Epithelial cell of prostate (primary cell): ENCODE data around the gene ZMAT5.

Experiments used
- DNase-seq: peaks from one replicate; pipeline ENCODE4 v3.0.0-alpha.2; 2011; ENCODE audit warnings: low read depth, low spot score
- H3K27ac ChIP-seq: fragments of 450-650 bp; 2 replicates; pipeline ENCODE4 v1.5.1; 2017; ENCODE audit warnings: mild to moderate bottlenecking

ZMAT5 gene, protein sequence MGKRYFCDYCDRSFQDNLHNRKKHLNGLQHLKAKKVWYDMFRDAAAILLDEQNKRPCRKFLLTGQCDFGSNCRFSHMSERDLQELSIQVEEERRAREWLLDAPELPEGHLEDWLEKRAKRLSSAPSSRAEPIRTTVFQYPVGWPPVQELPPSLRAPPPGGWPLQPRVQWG

DNA sequence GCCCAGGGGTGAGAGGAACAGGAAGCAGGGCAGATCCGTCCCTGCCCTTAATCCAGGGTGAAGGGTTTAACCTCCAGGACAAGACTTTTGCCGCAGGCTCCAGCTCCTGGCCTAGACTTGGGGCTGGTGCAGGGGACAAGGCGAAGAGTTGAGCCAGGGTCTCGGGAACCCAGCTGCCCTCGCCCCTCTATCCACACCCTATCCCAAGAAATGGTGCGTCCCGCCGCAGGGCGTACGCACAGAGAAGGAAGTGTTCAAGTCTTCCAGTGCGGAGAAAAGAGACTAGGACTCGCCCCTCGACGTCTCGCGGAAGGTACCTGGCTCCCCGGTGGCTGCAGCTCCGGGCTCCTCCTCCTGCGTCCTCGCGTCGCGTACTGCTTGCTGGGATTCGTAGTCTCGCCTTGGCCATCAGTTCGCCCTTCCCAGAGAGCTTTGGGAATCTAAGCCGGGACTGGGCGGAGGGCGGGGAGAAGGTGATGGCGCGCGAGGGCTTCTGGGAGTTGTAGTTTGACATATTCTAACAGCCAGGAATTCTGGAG lies at the start of gene ZMAT5:
Gene ZMAT5, minus strand, starts transcription at position 376 of the 539 bp plus-strand sequence. CDS start 18,463 bp downstream, outside the sequence.
- peak; percentile 92 for DNase-seq
- peak within 1 kb of the TSS; percentile 77 for H3K27ac ChIP-seq

DNA sequence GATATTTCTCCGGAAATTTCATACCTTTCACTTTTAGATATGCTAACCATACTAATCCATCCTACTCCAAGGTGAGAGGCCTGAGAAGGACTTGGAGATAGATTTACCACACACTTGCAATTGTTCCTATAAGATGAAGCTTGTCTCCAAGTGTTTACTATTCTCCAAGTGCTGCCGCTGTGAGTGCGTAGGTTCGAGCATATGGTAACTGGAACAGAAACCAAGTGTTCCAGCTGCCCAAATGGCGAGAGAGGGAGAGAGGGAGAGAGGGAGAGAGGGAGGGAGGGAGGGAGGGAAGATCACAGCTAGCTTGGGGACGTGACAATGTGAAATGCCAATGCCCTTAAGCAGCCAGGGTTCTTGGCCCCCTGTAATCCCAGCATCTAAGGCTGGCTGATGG lies 49.7 kb upstream of the ZMAT5 start:
- H3K27ac ChIP-seq, result peak overlapping the region; percentile 78
- no peak for DNase-seq

DNA sequence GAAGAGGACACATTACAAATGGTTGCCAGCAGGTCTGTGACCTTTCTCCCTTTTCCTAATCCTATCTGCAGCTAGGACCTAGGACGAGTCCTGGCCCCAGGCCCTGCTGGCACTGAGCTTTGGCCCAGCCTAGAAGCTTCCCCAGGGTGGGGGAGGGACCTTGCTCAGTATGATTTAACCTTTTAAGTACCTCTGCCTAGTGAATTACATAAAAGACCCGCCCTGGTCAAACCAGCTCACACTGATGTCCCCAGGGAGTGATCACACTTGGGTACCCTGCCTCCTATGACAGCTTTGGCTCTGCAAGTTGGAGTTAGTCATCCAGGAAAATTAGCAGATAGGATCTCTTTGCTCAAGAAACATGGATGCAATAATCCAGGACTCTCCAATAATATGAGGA lies 49.3 kb upstream of the ZMAT5 start:
- peak overlapping the region; percentile 78 for H3K27ac ChIP-seq
- DNase-seq, result no peak

DNA sequence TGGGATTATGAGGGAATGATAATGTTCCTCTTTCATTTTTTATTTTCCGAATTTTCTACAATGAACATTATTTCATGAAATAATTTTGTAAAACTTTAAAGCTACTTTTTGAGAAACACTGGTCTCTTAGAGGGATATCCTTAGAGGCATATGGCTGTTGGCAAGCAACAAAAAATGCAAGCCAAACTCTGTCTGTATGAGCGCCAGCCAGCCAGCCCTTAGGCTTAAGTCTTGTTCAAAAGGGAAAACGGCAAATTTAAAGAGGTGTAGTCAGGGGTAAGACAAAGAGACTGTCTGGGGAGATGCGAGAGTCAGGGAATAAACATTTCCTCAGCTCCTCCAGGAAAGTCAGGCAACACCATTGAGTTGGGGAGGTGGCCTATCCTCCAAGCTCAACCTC lies 48.8 kb upstream of the ZMAT5 start:
- no peak for DNase-seq
- H3K27ac ChIP-seq, result peak overlapping the region; percentile 78

DNA sequence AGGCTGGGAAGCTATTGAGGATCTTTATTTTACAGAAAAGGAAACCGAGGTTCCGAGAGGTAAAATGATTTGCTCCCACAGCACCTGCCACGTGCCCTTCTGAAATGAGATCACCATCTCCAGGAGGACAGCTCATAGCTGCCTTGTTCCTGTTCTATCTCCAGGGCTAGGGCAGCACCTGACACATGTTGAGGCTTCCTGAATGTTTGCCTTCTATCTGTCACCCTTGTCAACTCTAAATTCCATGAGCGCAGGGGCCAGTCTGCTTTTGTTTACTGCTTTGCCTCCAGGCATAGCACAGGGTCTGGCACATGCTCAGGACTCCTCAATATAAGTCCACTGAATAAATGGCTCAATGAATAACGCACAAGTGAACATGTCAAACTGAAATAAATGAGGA lies 47.2 kb upstream of the ZMAT5 start:
- H3K27ac ChIP-seq, result peak overlapping the region; percentile 17
- DNase-seq, result no peak

DNA sequence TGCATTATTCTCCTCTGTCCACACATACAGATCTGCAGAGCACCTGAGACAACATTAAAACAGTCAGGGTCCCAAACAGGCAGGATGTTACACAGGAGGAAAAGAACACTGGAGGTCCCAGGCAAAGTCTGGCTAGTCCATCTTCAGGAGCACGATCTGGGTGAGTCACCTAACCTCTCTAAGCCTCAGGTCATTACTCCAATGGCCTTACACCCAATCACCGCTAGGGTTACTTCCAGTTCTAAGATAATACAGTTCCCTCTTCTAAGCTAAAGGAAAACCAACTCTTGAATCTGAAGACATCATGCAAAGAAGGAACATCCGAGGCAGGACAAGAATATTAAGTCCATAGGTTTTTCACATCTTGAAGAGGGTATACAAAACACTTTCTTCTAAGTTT lies 46.8 kb upstream of the ZMAT5 start:
- no peak for DNase-seq
- no peak overlapping the region for H3K27ac ChIP-seq

DNA sequence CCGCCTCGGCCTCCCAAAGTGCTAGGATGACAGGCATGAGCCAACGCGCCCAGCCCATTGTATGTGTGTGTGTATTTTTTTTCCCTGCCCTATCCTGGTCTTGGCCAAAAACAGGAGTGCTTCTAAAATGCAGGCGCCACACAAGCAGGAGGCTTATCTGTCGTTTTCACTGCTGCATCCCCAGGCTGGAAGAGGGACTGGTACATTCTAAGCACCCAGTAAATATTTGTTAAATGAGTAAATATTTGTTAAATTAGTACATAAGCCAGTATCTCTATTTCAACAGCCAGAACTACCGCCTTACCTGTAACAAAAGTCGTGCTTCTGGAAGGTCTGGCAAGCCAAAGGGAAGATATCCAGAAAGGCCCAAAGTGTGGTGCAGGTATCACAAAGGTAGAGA lies 46.3 kb upstream of the ZMAT5 start:
- H3K27ac ChIP-seq, result no peak overlapping the region
- no peak for DNase-seq

DNA sequence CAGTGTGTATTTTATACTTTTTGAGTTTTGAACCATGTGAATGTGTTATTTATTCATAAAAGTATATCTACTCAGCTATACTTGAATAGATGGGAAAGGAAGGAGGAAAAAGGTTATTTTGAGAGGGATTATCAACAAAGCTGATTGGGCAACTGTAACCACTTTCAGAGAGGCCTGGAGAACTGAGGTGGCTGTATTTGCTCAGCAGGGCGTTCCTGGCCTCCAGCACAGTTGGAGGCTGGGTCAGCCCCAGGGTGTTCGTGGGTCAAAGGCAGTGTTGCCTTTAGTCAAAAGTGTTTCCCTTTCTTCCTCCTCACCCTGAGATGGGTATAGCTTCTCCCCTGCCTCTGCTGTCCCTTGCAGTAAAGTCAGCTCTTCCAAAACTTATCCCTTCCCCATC lies 44.6 kb upstream of the ZMAT5 start:
- H3K27ac ChIP-seq, result no peak overlapping the region
- no peak for DNase-seq

DNA sequence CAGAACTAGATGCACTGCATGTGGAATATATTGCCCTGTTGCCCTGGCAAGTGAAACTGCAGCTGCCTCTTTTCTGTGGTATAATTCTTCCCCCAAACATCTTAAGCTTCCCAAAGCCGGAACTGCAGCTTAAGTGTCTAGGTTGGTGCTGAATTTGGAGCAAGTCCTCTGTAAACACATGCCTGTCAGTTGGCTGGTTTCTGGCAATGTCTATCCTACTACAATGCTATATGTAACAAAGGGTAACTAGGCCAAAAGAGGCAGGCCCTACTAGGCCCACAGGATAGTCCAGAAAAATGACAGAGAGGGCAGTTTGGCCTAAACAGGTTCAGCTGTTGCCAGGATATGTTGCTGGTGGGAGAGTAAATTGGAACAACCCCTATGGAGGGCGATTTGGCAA lies 43.4 kb upstream of the ZMAT5 start:
- H3K27ac ChIP-seq, result no peak overlapping the region
- DNase-seq, result no peak

DNA sequence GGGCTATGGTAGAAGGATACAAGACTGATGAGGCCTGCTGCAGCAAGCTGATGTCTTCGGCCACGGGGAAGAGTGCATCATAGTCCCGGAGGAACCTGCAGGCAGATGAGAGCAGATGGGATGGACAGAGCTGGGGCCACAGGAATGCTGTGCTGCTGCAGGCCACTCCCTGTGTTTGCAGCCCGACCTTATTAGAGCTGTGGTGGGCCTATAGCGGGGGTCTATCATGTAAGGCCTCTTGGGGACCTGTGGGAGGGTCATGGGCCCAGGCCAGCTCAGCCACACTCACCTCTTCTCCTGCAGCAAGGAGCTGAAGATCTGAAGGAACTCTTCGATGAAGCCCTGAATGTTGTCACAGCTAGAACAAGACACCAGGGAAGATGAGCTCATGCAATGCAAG lies 39.4 kb upstream of the ZMAT5 start:
- DNase-seq, result no peak
- H3K27ac ChIP-seq, result no peak overlapping the region

DNA sequence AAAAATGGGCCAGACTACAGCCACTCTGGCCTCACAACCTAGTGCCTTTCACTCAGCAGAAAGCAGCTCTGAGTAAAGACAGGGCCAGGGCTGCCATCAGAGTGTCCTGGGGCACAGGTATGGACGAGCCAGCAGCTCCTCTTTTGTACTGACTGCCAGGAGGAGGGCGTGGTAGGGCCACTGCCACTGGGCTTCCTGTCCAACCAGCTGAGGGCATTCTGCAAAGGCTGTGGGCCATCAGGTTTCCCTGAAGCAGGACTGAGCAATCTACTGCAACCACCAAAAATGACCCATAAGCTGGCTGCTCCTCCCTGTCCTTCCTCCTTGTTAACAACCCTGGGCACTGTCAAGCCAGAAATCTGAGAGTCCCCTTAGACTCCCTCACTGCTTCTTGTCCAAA lies 38.2 kb upstream of the ZMAT5 start:
- peak overlapping the region; percentile 9 for H3K27ac ChIP-seq
- DNase-seq, result no peak

DNA sequence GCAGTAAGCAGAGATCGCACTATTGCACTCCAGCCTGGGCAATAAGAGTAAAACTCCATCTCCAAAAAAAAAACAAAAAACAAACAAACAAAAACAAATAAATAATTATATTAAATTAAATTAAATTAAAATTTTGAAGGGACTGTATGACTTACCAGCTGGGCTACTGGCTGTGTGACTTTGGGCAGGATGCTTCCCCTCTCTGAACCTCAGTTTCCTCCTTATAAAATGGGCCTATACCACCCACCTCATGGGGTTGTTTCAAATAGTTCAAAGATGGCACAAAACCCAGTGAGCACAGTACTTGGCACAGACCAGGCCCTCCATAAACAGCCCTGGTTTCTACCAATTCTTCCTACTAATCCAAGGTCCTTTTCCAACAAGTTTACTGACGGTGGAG lies 36.4 kb upstream of the ZMAT5 start:
- no peak overlapping the region for H3K27ac ChIP-seq
- no peak for DNase-seq

DNA sequence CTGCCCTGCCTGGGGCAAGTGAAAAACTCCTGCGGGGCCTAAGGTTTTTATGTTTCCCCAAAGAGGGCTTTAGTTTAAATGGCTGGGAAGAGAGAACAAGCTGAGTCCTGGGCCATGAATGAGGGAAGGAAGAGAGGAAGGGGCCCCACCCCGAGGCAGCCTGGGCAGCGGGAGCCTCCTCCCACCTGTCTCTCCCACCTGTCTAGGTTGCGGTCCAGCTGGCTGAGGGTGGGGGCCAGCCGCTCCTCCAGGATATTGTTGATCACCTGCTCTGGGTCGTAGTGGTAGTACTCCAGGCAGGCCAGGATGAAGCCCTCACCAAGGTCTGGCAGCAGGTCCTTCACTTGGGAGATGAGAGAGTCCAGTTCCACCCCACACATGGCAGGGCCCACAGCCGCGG lies 35.0 kb upstream of the ZMAT5 start:
- DNase-seq, result no peak

DNA sequence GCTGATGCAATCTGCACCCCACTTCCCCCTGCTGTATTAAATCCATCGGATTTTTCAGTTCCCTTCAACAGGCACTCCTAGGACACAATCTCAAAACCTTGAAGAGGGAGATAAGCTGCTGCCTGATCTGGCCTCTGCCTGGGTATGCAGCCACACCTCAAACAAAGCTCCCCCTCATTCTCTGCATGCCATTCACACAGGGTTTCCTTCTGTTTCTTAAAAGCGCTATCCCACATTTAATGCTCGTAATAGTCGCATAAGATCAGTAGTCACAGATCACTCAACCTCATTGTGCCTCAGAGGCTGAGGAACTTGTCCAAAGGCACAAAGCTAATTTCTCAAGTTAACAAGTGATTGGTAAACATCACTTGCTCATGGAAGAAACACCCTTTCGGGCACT lies 34.3 kb upstream of the ZMAT5 start:
- DNase-seq, result no peak
- H3K27ac ChIP-seq, result no peak overlapping the region

More for the DNA sequence above, 35.0 kb upstream of the ZMAT5 start:
- H3K27ac ChIP-seq, result no peak overlapping the region

DNA sequence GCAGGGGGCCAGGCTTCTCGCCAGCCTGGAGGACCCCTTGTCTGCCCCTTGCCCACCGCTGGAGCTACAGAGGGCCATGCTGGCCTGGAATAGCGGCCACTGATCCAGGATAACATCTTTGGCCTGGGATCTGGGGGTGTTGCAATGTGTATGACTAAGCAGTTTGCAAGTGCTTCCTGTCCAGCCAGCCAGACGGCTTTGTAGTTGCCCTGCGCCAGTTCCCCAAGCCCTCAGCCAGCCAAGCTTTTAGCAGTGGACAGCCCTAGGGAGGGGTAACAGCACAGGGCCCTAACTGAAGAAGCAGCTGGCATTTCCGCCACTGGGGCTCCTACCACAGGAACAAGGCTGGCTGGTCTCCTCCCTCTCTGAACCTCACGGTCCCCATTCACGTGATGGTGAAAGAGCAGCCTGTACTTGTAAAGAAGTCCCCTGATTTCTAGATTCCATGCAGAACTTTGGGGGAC lies 32.4 kb upstream of the ZMAT5 start:
- peak; percentile 68 for DNase-seq
- H3K27ac ChIP-seq, result peak overlapping the region; percentile 74

DNA sequence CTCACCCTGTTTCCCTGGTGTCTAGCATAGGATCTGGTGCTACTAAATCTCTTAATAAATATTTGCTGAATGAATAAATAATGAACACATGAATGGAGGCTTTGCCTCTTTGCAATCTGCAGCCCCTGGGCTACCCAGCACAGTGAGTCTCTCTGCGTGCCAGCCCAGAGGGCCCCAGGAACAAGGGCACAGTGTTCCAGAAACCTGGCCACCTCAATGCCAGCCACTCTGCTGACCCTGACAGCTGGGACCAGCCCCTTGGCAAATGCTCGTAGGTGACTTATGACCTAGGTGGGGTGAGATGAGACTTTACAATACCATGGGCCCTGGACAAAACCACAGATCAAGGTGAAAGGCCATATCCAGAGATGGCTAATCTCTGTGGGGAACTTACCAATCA lies 32.0 kb upstream of the ZMAT5 start:
- no peak for DNase-seq
- peak overlapping the region; percentile 74 for H3K27ac ChIP-seq

DNA sequence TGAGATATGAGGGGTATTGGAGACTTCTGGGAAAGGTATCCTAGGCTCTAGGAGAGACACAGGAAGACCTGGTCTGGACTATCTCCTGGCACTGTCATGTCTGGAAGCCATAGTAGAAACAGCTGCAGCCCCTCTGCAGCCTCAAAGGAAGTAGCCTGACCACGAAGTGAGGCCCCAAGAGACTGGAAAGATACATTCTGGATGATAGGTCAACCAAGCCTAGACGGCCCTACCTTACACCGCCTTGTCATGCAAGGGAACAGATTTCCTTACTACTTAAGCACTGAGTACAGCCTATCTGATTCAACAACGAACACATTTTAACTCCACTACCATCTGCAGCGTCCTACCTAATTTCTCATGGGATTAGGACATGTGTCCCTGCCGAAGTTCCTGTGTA lies 31.5 kb upstream of the ZMAT5 start:
- no peak for DNase-seq
- peak overlapping the region; percentile 74 for H3K27ac ChIP-seq

DNA sequence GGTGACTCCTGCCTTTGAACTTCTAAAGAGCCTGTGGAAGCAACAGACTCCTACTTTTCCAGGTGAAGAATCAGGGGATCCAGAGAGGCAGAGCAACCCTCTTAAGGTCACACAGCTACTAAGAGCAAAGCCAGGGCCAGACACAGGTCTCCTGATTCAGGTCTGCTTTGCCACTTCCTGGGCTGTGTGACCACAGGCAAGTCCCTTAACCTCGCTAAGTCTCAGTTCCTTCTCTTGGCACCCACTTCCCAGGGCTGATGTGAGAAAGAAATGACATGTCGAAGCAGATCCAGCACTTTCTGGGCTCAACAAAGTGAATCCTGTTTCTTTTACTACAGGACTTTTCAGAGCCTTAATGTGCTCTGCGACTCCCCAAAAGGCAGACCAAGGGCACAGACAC lies 30.5 kb upstream of the ZMAT5 start:
- H3K27ac ChIP-seq, result no peak overlapping the region
- DNase-seq, result no peak

DNA sequence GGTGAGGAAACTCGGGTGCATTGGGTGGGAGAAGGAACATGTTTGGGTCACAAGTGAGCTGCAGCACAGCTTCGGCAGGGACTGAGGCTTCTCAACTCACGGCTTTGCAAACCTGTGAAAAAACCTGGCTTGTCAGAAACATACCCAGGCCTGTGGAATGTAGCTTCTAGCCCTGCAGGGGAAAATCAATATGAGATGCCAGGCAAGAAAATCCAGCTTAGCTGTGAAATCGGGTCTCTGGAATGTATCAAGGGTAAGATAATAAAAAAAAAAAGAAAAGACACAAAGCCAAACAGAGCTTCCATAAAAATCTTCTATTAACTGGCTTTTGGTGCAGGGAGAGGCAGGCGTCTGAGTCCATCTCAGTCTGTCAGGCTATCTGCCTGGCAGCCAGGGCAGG lies 28.9 kb upstream of the ZMAT5 start:
- no peak for DNase-seq
- H3K27ac ChIP-seq, result no peak overlapping the region

DNA sequence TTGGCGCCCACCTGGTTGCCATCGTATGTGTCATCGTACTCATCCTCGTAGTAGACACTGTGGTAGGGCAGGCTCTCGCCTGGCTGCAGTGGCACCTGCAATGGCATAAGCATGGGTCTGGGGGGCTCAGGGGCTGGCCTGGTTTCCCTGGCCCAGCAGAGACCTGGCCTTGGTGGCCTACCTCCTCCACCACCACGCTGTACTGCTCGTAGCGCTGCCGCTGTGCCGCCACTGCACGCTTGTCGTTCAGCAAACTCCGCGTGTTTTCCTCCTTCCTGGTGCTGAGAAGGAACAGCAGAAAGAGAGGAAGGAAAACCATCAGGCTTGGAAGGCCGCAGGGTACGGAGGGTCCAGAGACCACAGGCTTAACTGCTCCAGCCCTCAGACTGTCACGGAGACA lies 26.6 kb upstream of the ZMAT5 start:
- no peak overlapping the region for H3K27ac ChIP-seq
- DNase-seq, result no peak

DNA sequence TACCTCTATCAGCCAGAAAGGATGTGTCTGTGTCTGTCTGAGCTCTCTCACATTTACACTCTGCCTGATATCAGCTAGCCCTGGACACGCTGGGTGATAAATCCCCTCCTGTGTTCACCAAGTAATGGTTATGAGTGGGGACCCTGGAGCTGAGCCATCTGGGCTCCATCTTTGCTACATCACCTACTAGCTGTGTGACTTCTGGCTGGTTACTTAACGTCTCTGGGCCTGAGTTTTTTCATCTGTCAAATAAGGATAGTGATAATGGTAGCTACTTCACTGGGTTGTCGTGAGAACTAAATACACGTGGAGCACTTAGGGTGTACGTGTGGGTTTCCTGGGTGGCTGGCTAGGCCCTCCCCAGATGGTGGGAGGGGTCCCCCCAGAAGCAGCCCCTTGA lies 23.3 kb upstream of the ZMAT5 start:
- DNase-seq, result no peak
- H3K27ac ChIP-seq, result no peak overlapping the region
